GM21786 (cell line): ENCODE measurements around the gene C1QL2.

Experiments used
- ATAC-seq: cut with Tn5 transposase; IDR thresholded peaks from one replicate; pipeline ENCODE4 v1.9.1; 2021; ENCODE audit not compliant: unreplicated experiment

Gene C1QL2

DNA sequence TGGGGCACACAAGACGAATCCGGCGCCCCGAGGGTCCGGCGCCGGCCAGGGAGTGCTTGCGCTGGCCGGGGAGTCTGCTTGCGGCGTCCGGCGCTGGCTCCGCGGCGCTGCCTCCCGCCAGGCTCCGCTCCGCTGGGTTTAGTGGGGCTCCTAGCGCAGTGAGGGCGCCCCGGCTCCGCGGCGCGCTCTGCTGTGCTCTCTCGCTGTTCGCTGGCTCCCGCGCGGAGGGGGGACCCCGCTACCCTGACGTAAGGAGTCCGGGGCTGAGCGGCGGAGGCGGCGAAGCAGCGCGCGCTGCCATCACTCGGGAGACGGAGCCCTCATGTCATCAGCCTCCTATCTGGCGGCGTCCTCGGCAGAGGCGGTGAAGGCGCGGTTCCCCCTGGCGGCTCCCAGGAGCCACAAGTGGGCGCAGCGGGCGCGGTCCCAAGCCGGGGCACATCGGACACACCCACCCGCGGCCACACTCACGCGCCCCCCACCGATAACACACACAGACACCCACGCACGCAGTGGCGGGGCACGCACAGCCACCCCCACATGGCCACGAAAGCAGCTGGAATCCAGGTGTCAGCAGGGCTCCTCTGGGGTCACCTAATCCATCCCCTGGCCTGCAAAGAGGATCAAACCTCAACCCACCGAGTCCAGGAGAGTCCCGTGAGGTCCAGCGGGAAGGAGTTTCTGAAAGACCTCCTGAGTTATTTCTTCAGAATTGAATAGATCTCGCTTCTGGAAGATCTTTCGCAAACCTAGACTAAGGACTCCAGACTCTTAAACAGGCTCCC lies at the start of gene C1QL2:
Gene C1QL2, minus strand, starts transcription at position 189 of the 785 bp plus-strand sequence. CDS start 482 bp downstream, outside the sequence.
- ATAC-seq, result no peak

DNA sequence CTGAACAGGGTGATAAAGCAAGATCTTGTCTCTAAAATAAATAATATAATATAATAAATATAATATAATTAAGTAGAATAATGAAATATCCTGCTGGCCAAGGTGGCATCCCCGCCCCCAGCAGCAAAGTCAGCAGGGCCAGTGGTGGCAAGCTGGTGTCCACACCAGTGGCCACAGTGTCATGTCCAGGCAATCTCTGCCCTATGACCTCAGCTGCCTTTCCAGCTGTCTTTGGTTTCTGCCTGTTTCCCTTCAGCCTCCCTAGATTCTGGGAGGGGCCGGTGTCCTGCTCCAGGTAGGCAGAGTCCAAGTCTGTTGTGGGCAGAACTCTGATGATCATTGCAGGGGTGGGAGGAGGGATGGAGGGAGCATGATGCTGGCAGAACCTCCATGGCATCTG lies 48.9 kb upstream of the C1QL2 start:
- ATAC-seq, result no peak

DNA sequence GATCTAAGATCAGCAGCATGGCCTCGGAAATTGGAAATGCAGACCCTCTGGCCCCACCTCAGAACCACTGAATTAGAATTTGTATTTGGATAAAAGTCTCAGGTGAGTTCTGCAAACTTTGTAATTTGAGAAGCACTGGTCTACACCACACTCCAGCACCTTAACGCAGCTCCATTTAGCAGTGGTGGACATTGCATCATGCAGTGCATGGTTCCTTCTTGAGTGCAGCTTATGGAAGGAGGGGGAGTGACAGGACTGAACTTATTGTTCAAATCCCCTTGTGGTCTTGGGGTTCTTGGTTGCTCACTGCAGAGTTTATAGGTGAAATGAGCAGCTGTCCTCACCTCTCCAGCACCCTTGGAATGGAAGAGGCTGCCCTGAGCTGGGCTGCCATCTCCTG lies 47.6 kb upstream of the C1QL2 start:
- no peak for ATAC-seq

DNA sequence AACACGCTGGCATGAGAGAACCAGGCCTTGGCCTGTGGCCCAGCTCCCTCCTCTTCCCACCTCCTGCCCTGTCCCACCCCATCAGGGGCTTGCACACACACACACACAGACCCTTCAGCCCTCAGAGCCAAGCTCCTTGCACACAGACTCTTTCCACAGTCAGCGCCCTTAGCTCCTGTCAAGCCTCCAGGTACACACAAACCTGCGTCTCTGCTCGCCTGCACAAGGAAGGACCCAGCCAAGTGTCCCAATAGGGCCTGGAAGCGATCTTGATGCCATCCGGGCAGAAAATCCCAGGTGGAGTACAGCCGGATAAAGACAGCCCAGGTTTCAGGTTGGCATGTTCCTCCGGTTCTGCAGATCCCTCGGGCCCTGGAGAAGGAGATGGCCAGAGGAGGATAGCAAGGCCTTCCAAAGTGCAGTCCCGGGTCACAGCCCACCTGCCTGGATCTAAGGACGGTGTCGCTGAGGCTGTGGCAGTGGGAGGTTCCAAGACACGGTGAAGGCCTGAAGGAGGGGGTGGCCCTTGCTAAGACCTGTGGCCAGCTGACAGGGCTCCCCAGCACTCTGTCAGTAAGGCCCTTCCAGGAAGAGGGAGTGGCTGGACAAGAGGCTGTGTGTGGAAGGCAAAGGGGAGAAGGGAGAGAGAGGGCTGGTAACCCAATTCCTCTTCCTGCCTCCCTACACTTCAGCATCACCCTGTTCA lies 46.6 kb upstream of the C1QL2 start:
- ATAC-seq, result no peak

DNA sequence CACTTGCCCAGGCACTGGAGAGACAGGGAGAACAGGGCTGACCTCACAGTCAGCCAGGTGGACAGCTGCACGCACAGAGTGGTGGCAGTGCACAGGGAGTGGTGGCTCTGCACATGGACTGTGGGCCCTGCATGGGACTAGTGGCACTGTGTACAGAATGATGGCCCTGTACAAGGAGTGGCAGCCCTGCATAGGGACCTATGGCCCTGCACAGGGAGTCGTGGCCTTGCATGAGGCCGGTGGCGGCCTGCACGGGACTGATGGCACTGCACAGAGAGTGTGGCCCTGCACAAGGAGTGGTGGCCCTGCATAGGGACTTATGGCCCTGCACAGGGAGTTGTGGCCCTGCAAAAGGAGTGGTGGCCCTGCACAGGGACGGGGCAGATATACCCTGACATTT lies 46.0 kb upstream of the C1QL2 start:
- no peak for ATAC-seq

DNA sequence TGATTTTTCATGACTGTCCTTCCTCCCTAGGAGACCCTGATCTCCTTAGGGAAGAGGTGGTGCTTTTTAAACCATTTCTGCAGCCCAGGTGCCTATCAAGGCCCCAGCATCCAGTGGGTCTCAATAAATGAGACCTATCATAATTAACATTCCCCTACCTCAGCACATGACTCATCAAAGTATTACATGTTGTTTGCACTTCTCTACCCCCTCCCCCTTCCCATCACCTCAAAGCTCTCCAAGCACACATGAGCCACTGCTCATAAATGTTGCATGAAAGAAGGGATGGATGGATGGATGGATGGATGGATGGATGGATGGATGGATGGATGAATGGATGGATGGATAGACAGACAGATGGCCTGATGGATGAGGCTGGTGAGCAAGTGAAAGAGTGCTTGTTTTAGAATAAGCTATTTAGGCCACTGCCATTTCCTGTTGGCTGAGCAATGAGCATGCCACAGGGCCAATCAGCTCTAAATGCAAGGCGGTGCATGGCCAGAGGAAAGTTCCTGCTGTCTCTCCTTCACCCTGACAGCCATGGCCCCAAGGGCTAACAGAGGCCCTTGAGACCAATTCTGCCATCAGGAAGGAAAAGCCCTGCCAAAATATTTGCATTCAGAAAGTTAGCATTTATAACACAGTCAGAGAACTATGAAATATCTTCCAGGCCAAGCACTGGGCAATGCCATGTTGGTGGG lies 44.2 kb upstream of the C1QL2 start:
- no peak for ATAC-seq

DNA sequence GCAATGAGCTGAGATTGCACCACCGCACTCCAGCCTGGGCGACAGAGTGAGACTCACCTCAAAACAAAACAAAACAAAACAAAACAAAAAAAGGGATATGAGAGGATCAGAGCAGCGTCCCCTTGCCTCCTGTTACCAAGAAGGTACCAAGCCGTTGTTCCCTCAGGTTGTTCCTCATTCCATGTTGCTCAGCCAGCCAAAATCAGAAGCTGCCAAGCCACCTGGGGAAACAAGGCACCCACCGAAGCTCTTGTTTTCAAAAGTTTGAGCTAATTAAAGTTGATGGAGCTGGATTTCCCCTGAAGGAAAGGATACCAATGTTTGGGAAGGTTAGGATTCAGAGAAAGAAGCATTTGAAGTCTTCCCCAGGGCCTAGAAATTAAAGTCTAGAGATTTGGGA lies 43.3 kb upstream of the C1QL2 start:
- ATAC-seq, result no peak

DNA sequence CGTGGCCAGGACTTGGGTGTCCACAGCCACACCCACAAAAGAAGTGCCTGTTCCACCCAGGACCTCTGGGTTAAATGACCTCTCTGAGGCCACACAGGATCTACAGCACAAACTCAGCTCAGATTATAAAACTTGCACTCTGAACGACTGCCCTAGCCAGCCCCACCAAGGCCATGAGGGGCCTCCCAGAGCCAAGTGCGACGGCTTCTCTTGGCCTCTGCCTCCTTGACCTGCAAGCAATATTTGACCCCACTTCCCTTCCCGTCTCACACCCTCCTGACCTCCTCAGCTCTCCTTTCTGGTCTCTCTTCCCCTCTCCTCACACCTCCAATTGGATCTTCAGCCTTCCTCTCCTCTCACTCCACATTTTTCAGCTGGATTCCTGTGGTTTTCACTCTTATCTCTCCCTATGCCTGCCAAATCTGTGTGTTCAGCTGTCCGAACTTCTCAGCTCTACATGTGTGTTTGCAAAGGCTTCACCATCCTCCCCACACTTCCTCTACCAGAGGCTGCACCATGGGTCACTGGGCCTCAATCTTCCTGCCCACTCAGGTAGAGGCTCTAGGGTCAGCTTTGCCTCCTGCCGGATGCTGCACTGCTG lies 39.8 kb upstream of the C1QL2 start:
- ATAC-seq, result no peak

DNA sequence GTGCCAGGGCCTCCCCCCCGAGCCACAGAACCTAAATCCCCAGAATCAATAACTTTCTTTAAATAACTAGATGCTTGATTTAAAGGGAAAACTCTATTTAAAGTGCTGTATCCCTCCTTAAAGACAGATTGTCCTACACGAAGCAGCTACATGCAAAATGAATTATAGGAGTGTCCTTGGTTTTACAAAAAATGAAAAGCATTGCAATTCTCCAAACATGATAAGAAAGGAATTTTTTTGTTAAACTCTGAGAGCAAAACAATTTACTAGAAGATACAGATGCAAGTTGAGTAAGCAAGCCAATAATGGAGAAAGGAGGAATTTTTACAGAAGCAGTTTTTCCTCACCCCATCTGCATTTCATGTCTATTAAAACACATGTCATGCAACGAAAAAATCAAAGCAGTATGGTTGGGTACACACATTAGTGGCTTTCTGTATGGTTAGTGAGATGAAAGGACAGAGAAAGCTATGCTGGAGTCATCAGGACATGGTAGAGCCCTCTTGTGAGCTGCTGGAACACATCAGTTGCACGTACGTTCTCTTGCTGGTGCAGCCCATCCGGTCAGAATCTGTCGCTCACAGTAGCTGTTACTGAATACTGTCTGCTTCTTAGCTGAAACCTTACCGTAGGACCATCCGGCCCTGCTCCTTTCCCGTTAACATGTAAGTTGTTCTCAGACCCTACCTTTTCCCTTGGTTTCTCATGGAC lies 39.1 kb upstream of the C1QL2 start:
- ATAC-seq, result no peak

DNA sequence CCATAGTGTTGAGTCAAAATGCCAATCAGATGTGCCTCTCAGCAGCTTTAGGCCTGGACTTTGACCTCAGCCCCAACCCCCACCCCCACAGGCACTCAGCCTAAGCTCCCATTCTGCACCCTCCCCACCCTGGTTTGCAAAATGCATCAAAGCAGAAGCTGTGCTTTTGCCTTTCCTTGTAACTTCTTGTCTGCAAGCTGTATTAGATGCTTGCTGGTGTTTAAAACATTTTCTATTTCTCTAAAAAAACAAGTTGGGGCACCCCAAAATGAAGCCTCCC lies 38.5 kb upstream of the C1QL2 start:
- ATAC-seq, result no peak

DNA sequence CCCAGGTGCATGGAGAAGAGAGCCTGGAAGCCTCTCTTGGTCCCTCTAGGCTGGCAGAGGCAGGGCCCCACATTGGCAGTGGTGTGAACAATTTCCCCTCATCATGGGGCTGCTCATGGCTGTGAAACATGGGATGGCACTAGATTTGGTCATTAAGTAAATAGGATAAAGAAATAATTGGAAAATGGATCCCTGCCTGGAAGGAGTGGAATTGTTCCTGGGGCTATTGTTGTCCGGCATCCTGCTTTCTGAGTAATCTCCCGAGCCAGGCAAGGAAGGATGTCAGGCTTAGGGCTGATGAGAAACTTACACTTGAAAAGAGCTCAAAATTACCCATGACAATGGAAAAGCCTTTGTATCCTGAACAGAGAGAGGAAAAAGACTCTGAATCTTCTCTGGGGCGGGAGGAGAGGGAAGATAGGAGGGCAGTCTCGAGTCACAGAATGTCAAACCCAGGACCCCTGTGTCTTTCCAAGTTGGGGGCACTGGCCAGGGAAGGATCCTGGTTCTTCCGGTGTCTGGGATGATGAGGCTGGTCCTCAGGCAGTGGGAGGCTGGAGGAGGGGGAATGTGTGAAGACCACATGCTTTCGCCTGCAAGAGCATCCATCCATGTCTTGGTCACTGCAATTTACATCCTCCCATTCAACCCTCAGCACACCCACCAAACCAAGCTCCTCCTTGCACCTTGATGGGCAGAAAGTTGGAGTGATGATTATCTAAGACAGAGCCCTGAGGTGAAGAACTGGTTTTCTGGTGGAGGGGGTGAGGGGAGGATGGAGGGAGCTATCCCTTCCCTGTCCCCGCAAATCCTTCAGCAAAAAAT lies 38.0 kb upstream of the C1QL2 start:
- no peak for ATAC-seq

DNA sequence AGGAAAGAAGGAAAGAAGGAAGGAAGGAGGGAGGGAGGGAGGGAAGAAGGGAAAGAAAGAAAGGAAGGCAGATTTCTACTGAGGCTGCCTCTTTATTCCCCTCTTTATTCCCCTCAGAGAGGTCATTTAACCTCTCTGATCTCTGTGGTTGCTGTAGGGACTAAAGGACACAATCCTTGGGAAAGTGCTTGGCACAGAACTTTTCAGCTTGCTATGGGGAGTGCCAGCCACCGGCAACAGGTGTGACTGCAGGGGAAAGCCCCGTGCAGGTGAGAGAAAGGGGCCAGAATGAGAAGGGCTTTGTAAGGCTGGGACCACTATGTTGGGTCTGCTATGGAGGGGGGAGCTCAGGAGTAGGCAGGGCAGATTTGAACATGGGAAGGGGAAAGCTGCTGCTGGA lies 37.3 kb upstream of the C1QL2 start:
- ATAC-seq, result no peak

DNA sequence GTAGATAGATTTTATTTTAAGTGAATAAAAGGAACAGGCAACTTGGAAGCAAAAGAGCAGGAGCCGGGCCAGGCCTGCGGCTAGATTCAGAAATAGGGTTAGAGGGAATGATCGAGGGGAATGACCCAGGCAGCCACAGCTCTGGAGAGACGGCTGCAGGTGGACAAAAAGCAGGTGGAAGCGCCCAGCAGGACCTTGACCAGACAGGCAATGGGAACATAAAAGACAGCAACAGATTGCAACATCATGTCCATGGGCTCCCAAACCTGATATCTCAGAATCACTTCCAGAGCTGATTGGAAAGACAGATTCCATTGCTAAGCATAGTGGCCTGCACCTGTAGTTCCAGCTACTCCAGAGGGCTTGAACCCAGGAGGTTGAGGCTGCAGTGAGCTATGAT lies 36.5 kb upstream of the C1QL2 start:
- ATAC-seq, result no peak

DNA sequence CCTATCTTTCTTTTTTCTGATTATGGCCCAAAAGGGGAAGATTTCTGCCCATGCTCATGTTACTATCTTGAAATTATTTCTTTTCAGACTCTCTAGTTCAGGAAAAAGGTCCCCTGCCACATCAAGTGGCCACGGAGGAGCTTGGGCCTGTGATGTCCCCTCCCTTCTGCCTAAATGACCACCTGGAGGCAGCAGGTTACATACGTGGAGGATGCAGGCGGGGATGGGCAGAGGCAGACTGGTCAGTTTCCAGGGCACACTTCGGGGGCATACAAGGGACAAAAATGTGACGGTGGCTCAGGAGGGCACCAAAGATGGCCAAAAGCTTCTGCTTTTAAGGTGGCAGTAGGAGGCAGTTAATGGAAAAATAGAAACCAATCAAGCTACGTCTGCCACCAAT lies 34.3 kb upstream of the C1QL2 start:
- no peak for ATAC-seq

DNA sequence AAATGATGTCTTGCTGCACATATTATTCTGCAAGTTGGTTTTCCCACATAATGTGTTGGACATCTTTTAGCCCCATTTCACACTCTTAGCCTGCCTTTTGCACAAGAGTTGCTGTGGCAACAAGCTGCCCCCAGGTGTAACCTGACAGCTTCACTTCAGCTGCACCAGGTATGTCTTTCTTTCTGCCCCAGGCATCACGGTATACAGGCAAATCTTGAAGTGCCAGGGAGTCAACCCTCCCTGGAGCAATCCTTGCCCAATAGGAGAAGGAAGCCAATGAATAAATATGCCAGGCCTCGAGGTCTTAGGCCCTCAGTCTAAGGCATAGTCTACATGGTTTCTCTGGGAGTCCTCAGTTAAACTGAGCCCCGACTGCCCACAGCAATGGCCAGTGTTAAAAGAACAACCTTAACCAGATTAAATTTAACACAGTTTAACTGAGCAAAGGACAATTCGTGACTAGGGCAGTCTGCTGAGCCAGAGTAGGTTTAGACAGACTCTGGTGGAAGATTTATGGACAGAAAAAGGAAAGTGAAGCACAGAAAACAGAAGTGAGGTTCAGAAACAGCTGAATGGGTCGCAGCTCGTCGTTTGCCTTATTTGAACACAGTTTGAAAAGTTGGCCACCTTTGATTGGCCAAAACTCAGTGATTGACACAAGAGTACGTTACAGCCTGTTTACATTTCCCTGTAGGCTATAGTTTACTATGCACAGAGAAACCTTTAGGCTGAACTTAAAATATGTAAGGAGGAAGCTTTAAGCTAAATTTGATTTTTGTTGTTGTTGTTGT lies 32.0 kb upstream of the C1QL2 start:
- ATAC-seq, result no peak

DNA sequence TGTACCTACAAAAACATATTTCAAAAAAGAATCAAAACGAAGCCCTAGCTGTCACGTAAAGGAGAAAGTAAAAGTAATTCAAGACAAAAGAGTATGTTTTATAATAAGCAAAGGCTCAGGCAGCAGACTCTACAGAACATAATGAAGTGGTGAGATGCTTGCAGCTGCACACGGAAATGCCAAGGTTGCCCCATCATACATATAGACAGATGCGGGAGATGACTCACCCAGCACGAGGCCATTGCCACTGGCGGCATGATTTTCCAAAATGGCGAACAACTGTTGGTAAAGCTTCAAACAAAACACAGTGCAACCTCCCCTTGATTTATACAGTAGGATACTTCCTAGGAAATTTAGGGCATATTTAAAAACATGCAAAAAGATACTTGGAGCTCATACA lies 26.0 kb upstream of the C1QL2 start:
- no peak for ATAC-seq

DNA sequence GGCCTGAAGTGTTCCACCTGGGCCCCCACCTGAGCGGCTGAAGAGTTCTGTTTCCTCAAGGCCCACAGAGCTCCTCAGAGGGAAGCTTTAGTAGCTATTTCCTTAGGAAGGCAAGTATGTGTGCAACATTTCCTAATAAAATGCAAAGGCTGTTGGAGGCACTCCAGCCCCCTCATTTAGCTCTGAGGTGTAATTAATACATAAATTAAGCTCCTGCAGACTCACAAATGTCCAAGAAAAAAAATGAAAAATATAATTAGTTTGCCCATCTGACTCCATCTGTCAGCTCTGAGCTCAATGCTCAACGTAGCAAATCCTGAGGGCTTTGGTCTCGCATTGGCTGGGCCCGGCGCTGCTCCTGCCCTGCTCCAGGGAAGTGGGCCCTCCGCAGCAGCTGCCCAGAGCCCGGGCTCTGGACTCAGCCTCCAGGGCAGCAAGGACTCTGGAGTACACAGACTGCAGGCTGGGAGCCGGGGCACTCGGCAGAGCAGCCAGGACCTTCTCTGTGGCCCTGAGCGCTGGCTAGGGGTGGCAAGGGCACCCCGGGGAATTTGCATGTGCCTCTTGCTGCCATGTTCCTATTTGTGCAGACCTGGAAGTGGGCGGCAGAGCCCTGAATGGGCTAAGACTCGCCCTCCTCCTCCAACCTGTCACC lies 23.4 kb upstream of the C1QL2 start:
- ATAC-seq, result no peak

DNA sequence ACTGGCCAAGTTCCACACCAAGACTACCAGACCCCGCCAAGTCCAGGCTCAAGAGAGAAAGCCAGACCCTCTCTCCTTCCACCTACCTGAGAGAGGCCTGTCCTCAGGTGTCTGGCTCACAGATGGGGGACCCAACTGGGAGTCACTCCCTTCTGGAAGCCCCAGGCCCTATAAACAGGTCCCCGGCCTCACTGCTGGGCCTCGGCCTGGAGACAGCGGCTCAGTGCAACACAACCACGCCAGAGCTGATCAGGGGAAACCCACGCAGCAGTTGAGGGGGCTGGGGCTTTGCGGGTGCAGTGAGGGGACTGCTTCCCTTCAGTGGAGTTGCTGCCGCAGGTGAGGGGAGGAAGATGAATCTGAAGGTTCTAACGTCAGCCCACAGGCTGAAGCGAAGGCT lies 22.8 kb upstream of the C1QL2 start:
- no peak for ATAC-seq

DNA sequence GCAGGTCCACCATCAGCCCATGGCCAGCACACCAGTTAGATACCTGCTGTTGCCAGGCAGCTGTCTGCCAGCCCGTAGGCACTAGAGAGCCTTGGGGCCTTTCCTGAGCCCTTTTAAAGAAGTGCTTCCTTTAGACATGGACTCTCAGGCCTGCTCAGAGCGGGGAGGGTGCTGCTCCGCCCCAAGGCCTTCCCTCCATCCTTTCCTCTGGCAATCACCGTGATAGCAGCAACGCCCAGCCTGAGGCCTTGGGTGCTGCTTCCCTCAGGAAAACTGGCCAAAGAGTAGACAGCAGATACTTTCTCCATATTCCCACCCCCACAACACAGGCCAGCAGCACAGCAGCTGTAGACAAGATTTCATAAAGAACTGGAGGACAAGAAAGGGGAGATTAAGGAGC lies 22.3 kb upstream of the C1QL2 start:
- no peak for ATAC-seq
